ENCODE results near the gene HES4. TPM values are rescaled to one million over a fixed set of nuclear protein-coding genes. Genes with fewer than 3 reads are reported as not detected.

HES4 gene
- total RNA-seq, 3 donors from 2014 or later (not counting 1 experiment from before 2014, with no cell fraction given): 15.4 to 35.5 (median 28.9) TPM

- Mint-ChIP-seq H3K27ac (no peak overlapping the region), H3K4me1 (peaks cover 4 to 12% of the 10 kb centered on the region in 2 donors), H3K27me3 (ENCODE audit: low read depth in 2 of 2) (peaks cover 8 to 28% of the 10 kb centered on the region in 2 donors), H3K9me3 (no peaks in the 10 kb centered on the region), H3K36me3 (no peaks in the 10 kb centered on the region), H3K4me3 (no peak overlapping the region)
- intact Hi-C loops (cut with micrococcal nuclease): no loop called here
- 2% methylated on average over 27 of the region's 27 CpGs for WGBS (ENCODE audit: insufficient coverage)
- Histone ChIP-seq H3K27me3 (ENCODE audit: control insufficient read depth, insufficient read depth, low read length) (peaks cover 40% of the 10 kb centered on the region), H3K4me1 (ENCODE audit: control insufficient read depth, insufficient read depth, low read length) (peaks cover 39% of the 10 kb centered on the region), H3K36me3 (ENCODE audit: control insufficient read depth, insufficient read depth, low read length) (no peaks in the 10 kb centered on the region), H3K4me3 (ENCODE audit: low read length) (no peak overlapping the region), H3K27ac (ENCODE audit: low read length) (no peak overlapping the region), H3K9me3 (ENCODE audit: control insufficient read depth, insufficient read depth, low read length) (no peaks in the 10 kb centered on the region)
- ATAC-seq (no peak), DNase-seq (no peak)
- TF ChIP-seq CTCF (IDR thresholded peaks at IDR 0.05): no peak
Measured at GRCh38 chr1:998745-998994, 1.2 kb downstream of the HES4 start.

DNA sequence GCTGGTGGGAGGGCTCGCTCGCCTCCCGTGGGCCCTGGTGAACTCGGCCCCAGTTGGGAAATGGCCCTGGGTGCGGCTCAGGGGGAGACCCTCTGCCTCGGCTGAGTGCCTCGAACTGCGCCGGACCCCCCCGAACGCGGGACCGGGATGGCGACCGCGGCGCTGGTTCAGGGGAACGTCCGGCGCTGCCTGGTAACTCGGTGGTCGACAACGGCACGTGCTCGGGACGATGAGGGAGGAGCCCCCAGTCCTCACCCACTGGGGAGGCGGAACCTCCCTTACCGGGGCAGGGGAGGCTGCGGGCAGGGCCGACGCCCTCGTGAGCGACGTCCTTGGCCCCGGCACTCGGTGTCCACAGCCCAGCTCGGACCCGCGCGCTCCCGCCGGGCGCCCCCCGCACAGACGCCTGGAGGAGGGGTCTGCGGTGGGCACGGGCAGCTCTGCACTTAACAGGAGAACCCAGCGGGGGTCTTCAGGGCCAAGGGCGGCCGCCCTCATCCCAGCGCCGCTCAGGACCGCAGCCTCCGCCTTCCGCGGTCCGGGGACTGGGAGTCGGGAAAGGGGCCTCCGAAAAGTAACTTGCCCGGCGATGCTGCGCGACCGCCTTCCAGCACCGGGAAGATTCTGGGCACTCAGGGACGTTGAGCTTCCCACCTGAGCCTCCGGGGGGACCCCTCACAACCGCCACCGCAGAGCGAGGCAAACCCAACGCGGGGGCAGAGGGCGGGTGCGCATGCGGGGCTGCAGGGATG is 1.7 kb downstream of the HES4 start:
- 14% methylated on average over 75 of the region's 75 CpGs for WGBS (ENCODE audit: insufficient coverage)
- Mint-ChIP-seq H3K27me3 (ENCODE audit: low read depth in 2 of 2) (peaks cover 8 to 26% of the 10 kb centered on the region in 2 donors), H3K27ac (no peak overlapping the region), H3K36me3 (no peaks in the 10 kb centered on the region), H3K4me1 (peaks cover 4 to 12% of the 10 kb centered on the region in 2 donors), H3K9me3 (no peaks in the 10 kb centered on the region), H3K4me3 (no peak overlapping the region)
- no peak overlapping the region for H3K4me3 ChIP-seq (ENCODE audit: low read length)
- H3K27ac ChIP-seq (ENCODE audit: low read length): no peak overlapping the region
- ATAC-seq: no peak
- DNase-seq: peak in 1 of 2 donors; percentile 42
- peaks cover 38% of the 10 kb centered on the region for H3K27me3 ChIP-seq (ENCODE audit: control insufficient read depth, insufficient read depth, low read length)
- H3K36me3 ChIP-seq (ENCODE audit: control insufficient read depth, insufficient read depth, low read length): no peaks in the 10 kb centered on the region
- H3K4me1 ChIP-seq (ENCODE audit: control insufficient read depth, insufficient read depth, low read length): peaks cover 39% of the 10 kb centered on the region
- no peak for TF ChIP-seq CTCF (IDR thresholded peaks at IDR 0.05)
- intact Hi-C loops (cut with micrococcal nuclease): no loop called here
- no peaks in the 10 kb centered on the region for H3K9me3 ChIP-seq (ENCODE audit: control insufficient read depth, insufficient read depth, low read length)

- H3K9me3 Mint-ChIP-seq: no peaks in the 10 kb centered on the region
- no peaks in the 10 kb centered on the region for H3K36me3 Mint-ChIP-seq
- no peak for TF ChIP-seq CTCF (IDR thresholded peaks at IDR 0.05)
- DNase-seq (no peak), ATAC-seq (no peak)
- WGBS (ENCODE audit: insufficient coverage): 46% methylated on average over 3 of the region's 3 CpGs
- Histone ChIP-seq H3K4me1 (ENCODE audit: control insufficient read depth, insufficient read depth, low read length) (peaks cover 39% of the 10 kb centered on the region), H3K36me3 (ENCODE audit: control insufficient read depth, insufficient read depth, low read length) (no peaks in the 10 kb centered on the region), H3K27me3 (ENCODE audit: control insufficient read depth, insufficient read depth, low read length) (peaks cover 41% of the 10 kb centered on the region), H3K27ac (ENCODE audit: low read length) (no peak overlapping the region), H3K4me3 (ENCODE audit: low read length) (no peak overlapping the region), H3K9me3 (ENCODE audit: control insufficient read depth, insufficient read depth, low read length) (no peaks in the 10 kb centered on the region)
- H3K4me1 Mint-ChIP-seq: peaks cover 4 to 12% of the 10 kb centered on the region in 2 donors
- no peak overlapping the region for H3K4me3 Mint-ChIP-seq
- H3K27ac Mint-ChIP-seq: no peak overlapping the region
- H3K27me3 Mint-ChIP-seq (ENCODE audit: low read depth in 2 of 2): peaks cover 8 to 23% of the 10 kb centered on the region in 2 donors
- intact Hi-C loops (cut with micrococcal nuclease): no loop called here
Measured at GRCh38 chr1:997713-997992, 2.2 kb downstream of the HES4 start.

Data from natural killer cell (primary cell).